SK-N-SH (cell line): Measurements from ENCODE around the gene CERS6.

Experiments
- CHD2 ChIP-seq: fragments of 150-350 bp; IDR thresholded peaks from 2 replicates; pipeline ENCODE4 v1.6.1; 2018; ENCODE audit warnings: low read length; ENCODE audit not compliant: partially characterized antibody
- MXI1 ChIP-seq: IDR thresholded peaks from 2 replicates; pipeline ENCODE4 v1.6.1; 2012; ENCODE audit warnings: mild to moderate bottlenecking, low read depth, low read length, improper control_type of control experiment
- RAD21 ChIP-seq: IDR thresholded peaks from 2 replicates; pipeline ENCODE4 v1.6.1; 2012; ENCODE audit warnings: mild to moderate bottlenecking, low read length
- SMC3 ChIP-seq: IDR thresholded peaks from 2 replicates; pipeline ENCODE4 v1.6.1; 2012; ENCODE audit warnings: low read depth, low read length, improper control_type of control experiment
- USF2 ChIP-seq: fragments of 150-350 bp; IDR thresholded peaks from 2 replicates; pipeline ENCODE4 v1.6.1; 2017; ENCODE audit warnings: antibody characterized with exemption, low read length, low read depth, borderline replicate concordance
- ZBTB33 ChIP-seq: IDR thresholded peaks from 2 replicates; pipeline ENCODE4 v1.4.0; 2012; ENCODE audit warnings: low read depth, borderline replicate concordance
- TF ChIP-seq, protein P1 (sequence below): fragments of 200-600 bp; sonication (generic); IDR thresholded peaks from 2 replicates; pipeline ENCODE4 v1.6.1; 2017; ENCODE audit warnings: antibody characterized with exemption, mild to moderate bottlenecking, moderate library complexity

DNA sequence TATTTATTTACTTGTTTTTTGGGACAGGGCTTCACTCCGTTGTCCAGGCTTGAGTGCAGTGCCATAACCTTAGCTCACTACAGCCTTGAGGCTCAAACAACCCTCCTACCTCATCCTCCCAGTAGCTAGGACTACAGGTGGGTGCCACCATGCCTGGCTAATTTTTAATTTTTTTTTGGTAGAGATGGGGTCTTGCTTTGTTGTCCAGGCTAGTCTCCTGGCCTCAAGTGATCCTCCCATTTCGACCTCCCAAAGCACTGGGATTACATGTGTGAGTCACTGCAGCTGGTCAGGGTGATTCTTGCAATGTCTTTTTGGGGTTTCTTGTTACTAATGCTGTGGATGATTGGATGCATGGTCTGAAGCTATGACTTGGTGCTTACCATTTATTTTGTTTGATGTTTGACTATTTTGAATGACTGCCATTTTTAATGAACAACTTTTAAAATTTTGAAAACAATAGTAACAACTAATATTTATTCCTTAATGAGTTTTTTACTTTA lies 6.5 kb downstream of the CERS6 start:
- TF ChIP-seq USF2 (no peak), SMC3 (no peak), CHD2 (no peak), ZBTB33 (no peak), MXI1 (no peak), RAD21 (no peak)
- TF ChIP-seq, protein P1, sequence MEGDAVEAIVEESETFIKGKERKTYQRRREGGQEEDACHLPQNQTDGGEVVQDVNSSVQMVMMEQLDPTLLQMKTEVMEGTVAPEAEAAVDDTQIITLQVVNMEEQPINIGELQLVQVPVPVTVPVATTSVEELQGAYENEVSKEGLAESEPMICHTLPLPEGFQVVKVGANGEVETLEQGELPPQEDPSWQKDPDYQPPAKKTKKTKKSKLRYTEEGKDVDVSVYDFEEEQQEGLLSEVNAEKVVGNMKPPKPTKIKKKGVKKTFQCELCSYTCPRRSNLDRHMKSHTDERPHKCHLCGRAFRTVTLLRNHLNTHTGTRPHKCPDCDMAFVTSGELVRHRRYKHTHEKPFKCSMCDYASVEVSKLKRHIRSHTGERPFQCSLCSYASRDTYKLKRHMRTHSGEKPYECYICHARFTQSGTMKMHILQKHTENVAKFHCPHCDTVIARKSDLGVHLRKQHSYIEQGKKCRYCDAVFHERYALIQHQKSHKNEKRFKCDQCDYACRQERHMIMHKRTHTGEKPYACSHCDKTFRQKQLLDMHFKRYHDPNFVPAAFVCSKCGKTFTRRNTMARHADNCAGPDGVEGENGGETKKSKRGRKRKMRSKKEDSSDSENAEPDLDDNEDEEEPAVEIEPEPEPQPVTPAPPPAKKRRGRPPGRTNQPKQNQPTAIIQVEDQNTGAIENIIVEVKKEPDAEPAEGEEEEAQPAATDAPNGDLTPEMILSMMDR: no peak
